GM21737 (cell line): Measurements from ENCODE around the gene NSUN7.

Experiments used
- ATAC-seq: cut with Tn5 transposase; IDR thresholded peaks from one replicate; pipeline ENCODE4 v1.9.1; 2021; ENCODE audit warnings: mild to moderate bottlenecking, moderate library complexity; ENCODE audit not compliant: unreplicated experiment

NSUN7 gene

DNA sequence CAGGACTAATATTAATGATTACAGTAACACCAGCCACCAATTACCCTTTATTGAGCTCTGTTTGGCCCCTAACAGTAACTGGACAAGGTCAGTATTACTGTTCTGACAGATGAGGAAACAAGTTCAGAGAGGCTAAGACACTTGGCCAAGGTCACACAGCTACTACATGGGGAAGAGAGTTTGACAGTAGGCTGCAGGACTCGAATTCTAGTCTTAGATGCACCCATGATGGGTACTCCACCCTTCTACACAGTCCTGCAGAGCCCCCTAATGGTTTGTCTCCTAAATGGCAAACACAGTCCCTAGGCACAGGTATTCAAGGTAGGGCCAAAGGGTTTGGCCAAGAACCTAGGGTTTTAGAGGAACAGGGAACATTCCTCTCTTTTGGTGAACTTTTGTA lies 93.9 kb downstream of the NSUN7 start:
- no peak for ATAC-seq

DNA sequence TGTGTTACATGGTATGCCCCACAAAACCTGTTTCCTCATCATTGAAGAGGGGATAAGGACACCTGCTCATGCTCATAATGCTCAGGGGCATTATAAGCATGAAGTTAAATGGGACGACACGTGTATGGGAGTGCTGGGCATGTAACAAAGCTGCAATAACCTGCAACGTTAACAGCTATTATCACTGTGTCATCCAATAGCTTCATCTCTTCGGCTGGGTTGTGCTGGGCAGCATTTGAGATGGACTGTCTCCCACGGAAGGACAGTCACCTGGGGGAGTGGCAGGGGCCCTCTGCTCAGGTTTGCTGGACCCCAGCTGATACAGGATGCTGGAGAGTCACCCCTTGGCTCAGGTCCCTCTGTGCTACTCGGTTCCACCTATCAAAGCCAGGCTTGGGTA lies 94.5 kb downstream of the NSUN7 start:
- no peak for ATAC-seq

DNA sequence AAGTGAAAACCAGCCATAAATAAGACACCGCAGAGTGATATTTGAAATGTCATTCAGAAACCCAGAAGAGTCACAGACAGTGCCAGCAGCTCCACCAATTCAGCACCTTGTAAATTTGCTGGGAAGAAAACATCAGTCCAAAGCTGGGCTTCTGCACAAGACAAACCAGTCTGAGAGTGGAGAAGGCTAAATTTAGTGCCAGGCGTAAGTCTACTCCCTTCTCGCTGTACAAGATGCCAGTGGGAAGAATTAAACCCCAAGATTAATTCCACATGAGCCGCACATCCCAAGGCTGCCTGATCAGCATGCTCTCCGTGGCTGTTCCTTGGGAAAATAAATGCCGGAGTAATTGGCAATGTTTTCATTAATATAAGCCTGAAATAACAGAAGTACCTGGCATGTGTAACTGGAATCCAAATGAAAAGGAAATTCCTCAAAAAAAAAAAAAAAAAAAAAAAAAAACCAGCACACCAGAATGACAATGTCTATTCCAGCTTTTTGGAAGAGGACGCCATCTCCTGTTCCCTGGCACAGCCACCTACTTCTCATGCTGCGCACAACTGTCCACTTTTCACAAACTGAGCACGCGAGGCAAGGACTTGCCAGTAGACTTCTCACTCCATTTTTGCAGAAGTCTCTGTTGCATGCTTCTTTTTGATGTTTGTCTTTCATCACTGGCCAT lies 95.5 kb downstream of the NSUN7 start:
- no peak for ATAC-seq

- ATAC-seq = no peak
These were observed 96.8 kb downstream of the NSUN7 start for GRCh38 chr4:40846532-40846931.

GRCh38 chr4:40848251-40848650 lies 98.5 kb downstream of the NSUN7 start:
- no peak for ATAC-seq

DNA sequence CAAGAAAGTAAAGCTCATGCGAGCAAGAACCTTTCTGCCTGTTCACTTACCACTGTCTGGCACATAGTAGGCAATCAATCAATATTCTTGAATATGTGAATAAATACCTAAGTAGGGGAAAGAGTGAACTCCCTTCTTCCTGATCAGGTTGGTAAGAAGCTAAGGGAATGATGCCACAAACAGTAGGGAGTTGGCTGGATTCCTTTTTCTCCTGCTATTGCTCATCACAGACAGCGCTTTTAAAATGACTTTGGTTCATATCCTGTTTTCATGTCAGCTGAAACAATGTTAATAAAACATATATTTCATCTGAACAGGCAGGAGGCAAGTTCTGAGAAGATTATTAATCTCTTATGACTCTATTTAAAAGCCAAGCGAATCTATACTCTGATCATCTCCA lies 99.2 kb downstream of the NSUN7 start:
- no peak for ATAC-seq

- no peak for ATAC-seq
These were observed 100.7 kb downstream of the NSUN7 start for GRCh38 chr4:40850496-40850895.

DNA sequence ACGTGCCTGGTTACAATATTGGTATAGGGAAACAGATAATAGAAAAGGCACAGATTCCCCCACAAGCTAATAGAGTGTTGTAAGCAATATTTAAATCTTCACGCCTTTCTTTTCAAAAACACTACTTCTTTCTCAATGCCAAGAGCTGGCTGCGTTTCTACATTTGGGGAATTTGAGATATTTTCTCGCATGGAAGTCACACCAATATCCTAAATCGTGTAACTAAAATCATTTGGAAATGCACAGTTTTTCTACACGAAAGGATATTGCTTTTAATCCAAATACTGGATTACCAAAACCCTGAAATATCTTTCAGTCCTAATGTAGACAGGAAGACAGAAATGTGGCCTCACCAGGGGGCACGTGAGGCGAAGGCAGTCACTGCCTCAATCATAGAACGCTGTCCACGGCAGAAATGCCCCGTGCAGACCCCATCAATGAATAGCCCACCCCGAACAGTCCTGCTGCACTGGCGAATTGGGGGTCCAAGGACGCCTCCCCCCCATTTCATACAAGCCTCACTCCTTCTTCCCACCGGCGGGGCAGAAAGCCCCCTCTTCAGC lies 106.6 kb downstream of the NSUN7 start:
- ATAC-seq = no peak

GRCh38 chr4:40856840-40857362 lies 107.1 kb downstream of the NSUN7 start:
- ATAC-seq = peak; percentile 97

GRCh38 chr4:40857956-40858355 lies 108.2 kb downstream of the NSUN7 start:
- ATAC-seq = no peak

GRCh38 chr4:40858962-40859361 lies 109.2 kb downstream of the NSUN7 start:
- no peak for ATAC-seq
